GM18505 (cell line): Measurements from ENCODE around the gene GGACT.

Source experiments
- ATAC-seq: cut with Tn5 transposase; IDR thresholded peaks from one replicate; pipeline ENCODE4 v1.9.1; 2021; ENCODE audit not compliant: unreplicated experiment
- POLR2A ChIP-seq: IDR thresholded peaks from 4 replicates; pipeline ENCODE4 v1.6.1; 2011; ENCODE audit warnings: borderline replicate concordance; ENCODE audit not compliant: insufficient read depth, insufficient read length; ENCODE audit errors: extremely low read depth

GGACT gene

GRCh38 chr13:100560498-100561157 is 28.0 kb downstream of the GGACT start:
- no peak for ATAC-seq
- TF ChIP-seq POLR2A = no peak

DNA sequence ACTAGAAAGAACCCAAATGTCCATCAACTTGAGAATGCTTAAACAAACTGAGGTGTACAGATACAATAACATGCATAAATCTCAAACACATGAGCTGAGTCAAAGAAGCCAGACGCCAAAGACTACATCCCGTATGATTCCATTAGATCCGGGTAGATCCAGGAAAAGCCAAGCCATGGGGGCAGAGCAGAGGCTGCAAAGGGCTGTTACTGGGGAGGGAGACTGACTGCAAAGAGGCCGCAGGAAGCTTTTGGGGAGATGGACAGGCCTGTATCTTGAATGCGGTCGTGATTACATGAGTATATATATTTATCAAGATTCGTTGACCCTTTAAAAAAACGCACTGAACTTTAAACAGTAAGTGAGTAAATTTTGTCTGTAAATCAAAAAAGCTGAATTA is 28.7 kb downstream of the GGACT start:
- no peak for ATAC-seq
- TF ChIP-seq POLR2A = no peak

DNA sequence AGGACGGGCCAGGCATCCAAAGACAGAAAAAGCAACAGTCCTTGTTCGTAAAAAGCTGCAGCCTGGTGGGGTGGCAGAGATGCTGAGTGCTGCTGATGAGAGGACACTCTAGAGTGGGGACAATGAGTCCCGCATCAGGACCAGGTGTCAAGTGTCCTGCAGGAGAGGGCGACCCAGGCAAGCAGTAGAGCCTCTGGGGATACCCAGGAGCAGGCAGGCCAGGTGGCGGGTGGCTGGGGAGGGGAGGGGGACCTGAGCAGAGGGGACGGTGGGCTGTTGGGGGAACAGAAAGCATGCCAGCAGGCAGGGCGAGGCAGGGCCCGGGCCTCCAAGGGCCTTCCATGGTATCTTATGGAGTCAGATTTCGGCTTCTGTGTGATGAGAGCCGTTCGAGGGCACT is 35.8 kb downstream of the GGACT start:
- TF ChIP-seq POLR2A = no peak

GRCh38 chr13:100549316-100549715 is 39.3 kb downstream of the GGACT start:
- no peak for TF ChIP-seq POLR2A
- ATAC-seq = no peak

More for the DNA sequence above, 35.8 kb downstream of the GGACT start:
- ATAC-seq = no peak

- ATAC-seq = no peak
Measured at GRCh38 chr13:100547791-100548201, 40.8 kb downstream of the GGACT start.

GRCh38 chr13:100546713-100547405 is 41.7 kb downstream of the GGACT start:
- no peak for ATAC-seq
- TF ChIP-seq POLR2A = no peak

More at GRCh38 chr13:100547791-100548201, 40.8 kb downstream of the GGACT start:
- TF ChIP-seq POLR2A = no peak

GRCh38 chr13:100545684-100546061 is 42.9 kb downstream of the GGACT start:
- TF ChIP-seq POLR2A = no peak
- ATAC-seq = no peak

DNA sequence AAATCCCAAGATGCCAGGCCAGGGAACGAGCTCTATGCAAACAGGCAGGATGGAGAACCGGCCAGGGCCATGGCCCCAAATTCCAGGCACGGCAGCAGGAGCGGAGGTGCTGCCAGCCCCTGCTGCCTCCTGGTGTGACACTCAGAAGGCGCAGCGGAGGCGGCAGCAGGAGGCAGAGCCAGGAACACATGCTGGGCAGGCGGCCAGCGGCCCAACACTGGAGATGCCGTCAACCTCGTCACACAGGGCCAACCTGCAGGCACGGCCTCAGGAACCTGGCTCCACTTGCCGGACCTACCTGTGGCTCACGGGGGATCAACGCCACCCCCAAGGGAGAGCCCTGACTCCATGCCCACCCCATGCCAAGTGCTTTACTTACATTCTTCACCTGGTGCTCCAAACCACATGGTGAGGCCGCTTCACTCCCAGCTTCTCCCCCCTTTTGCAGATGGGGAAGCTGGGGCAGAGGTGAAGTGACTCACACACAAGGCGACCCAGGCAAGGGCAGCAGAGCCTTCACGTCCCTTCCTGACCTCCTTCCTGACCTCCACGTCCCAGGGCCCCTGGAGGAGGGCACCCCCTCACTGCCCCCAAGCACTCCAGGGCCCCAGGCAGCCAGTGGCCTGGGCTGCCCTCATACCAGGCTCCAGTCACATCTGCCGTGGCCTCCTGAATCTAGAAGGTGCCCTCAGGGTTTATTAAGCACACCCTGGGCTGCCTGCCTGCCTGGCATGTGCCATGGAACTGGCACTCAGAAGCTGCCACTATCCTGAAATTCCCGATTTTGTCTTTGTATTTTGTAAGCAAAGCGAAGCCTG is 43.5 kb downstream of the GGACT start:
- ATAC-seq = no peak
- no peak for TF ChIP-seq POLR2A

GRCh38 chr13:100543872-100544602 is 44.6 kb downstream of the GGACT start:
- no peak for ATAC-seq
- TF ChIP-seq POLR2A = no peak

DNA sequence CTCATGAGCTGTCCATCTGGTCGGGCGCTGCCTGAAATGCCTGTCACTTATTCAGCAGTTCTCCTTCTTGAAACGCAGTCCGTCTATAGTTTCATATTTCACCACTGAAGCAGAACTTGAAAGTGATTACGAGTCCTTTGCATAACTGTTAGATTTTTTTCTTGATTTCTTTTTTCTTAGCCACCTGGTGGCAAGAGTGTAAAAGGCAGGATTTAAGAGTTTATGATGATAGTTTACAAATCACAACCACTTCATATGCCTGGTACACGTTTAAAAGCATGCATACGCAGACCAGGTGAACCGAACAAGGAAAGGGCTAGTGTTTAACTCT is 45.8 kb downstream of the GGACT start:
- TF ChIP-seq POLR2A = no peak

DNA sequence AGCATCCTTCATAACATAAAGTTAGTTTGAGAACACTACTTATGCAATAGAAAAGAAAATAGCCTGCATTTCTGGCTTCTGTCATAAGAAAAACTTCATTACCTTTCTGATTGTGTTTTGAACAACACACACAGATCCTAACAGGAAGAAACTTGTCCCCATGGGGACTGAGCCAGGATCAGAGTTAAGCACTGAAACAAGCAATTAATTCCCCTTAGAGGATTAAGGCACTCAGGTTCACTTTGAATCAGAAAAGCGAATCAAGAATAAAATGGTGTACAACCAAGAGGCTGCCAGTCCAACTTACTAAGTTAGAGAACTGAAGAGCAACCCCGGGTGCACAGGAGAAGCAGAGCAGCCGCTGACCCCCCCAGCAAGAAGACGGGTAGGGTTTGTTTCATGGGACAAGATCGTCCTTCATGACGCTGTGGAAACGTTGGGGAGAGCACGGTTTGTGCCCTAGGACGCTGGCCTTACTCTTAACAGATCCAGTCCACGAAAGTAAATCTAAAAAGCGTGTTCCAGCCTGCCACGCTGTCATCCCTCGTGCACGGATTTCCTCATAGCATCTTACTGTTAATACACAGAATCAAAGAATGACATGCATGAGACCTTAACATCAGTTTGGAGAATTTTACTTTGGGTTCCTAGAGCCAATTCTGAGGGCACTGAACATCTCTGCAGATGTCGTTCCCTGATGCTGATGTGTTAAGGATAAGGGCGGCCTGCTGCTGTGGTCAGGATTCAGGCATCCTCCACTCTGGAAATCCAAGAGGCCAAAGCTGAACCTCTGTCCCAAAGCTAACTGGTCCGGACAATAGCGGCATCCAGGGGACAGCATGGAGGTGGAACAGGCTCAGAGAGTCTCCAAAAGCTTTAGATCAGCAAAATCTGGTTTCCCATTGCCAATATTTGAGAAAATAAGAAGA is 46.4 kb downstream of the GGACT start:
- TF ChIP-seq POLR2A = no peak
- no peak for ATAC-seq

More for the DNA sequence above, 45.8 kb downstream of the GGACT start:
- ATAC-seq = peak; percentile 90

DNA sequence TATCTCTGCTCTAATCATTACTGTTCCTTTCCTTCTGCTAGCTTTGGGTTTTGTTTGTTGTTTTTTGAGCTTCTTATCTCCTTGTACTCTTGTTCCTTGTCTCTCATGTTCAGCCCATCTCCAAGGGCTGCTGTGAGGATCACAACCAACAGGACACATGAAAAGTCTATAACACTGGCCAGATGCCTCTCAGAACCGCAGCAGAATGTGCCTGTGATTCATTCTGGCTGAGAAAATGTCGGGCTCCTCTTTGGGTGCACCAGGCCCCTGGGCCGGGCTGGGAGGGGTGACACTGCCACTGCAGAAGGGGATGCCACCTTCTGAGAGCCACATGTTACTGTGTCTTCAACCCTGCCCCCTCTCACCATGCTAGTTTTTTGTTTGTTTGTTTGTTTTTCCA is 48.0 kb downstream of the GGACT start:
- TF ChIP-seq POLR2A = no peak
- ATAC-seq = no peak
